HepG2 (cell line): ENCODE measurements around the gene RAB35. TPM values are rescaled to one million over a fixed set of nuclear protein-coding genes. Genes with fewer than 3 reads are reported as not detected.
A peak's percentile ranks its signal among the peaks of the same experiment; 100 is the strongest.

Experiments used
- CBX1 ChIP-seq: IDR thresholded peaks from one replicate; pipeline ENCODE4 v1.6.1; 2016; ENCODE audit warnings: antibody characterized with exemption, low read depth
- FOXP1 ChIP-seq, 2 experiments: fragments of 450-650 bp in 1 of 2; IDR thresholded peaks; 2 replicates each; pipeline ENCODE4 v1.6.1; 2017 to 2018; ENCODE audit warnings: antibody characterized with exemption in 1 of 2
- GABPA ChIP-seq, 2 experiments: IDR thresholded peaks; 2 replicates each; pipeline ENCODE4 v1.6.1; 2011 to 2016; ENCODE audit warnings: low read depth in 2 of 2, low read length in 1 of 2, missing biosample characterization in 1 of 2, missing genetic modification characterization in 1 of 2
- HOXA9 ChIP-seq: sonication (generic); formaldehyde crosslinking; IDR thresholded peaks from 2 replicates; pipeline ENCODE4 v1.8.1; 2022; ENCODE audit warnings: missing genetic modification reagents, mild to moderate bottlenecking, moderate library complexity, borderline replicate concordance
- KDM6A ChIP-seq: IDR thresholded peaks from 2 replicates; pipeline ENCODE4 v1.6.1; 2016; ENCODE audit warnings: low read depth
- ZNF234 ChIP-seq: sonication (generic); formaldehyde crosslinking; conservative IDR thresholded peaks from 2 replicates; pipeline ENCODE4 v1.5.1; 2020; ENCODE audit warnings: mild to moderate bottlenecking, missing genetic modification reagents
- ZNF530 ChIP-seq: sonication (generic); formaldehyde crosslinking; IDR thresholded peaks from 2 replicates; pipeline ENCODE4 v1.5.0; 2020; ENCODE audit warnings: low read depth, mild to moderate bottlenecking, missing genetic modification reagents
- ZNF567 ChIP-seq: sonication (generic); formaldehyde crosslinking; IDR thresholded peaks from 2 replicates; pipeline ENCODE4 v1.8.1; 2023; ENCODE audit warnings: mild to moderate bottlenecking, missing genetic modification reagents, borderline replicate concordance
- ZNF766 ChIP-seq: sonication (generic); formaldehyde crosslinking; IDR thresholded peaks from 2 replicates; pipeline ENCODE4 v1.5.0; 2020; ENCODE audit warnings: missing genetic modification reagents, borderline replicate concordance
- polyA plus RNA-seq, 8 experiments: library from polyadenylated mRNA; depleted of rRNA in 3 of 8; stranded (reverse) in 7 of 8; unstranded in 1 of 8; fragments of >200 nt; fragmentation: Illumina TruSeq in 4 of 8; extraction: Trizol in 4 of 8; gene quantifications; 2 replicates each; pipeline versions ENCODE4 v1.2.1 to v1.2.3, GENCODE V29; 2011 to 2016; ENCODE audit warnings: low read depth in 4 of 8, missing spikeins in 1 of 8, mixed read lengths in 1 of 8; ENCODE audit not compliant: insufficient read depth in 1 of 8
- total RNA-seq, 5 experiments: library from RNA; depleted of rRNA; stranded (reverse); fragments of >200 nt; fragmentation: Illumina TruSeq; extraction: Trizol; gene quantifications; 2 replicates each; pipeline ENCODE4 v1.2.3, GENCODE V29; 2016; ENCODE audit warnings: low read depth in 1 of 5
- TF ChIP-seq, protein P1 (sequence below): sonication (generic); formaldehyde crosslinking; conservative IDR thresholded peaks from 2 replicates; pipeline ENCODE4 v1.4.0; 2020; ENCODE audit warnings: missing genetic modification reagents
- TF ChIP-seq, protein P2 (sequence below): sonication (generic); formaldehyde crosslinking; IDR thresholded peaks from 2 replicates; pipeline ENCODE4; 2020; ENCODE audit warnings: missing genetic modification reagents, mild to moderate bottlenecking, borderline replicate concordance
- TF ChIP-seq, protein P3 (sequence below): sonication (generic); formaldehyde crosslinking; IDR thresholded peaks from 2 replicates; pipeline ENCODE4 v1.9.0; 2021; ENCODE audit warnings: missing genetic modification reagents, borderline replicate concordance

Gene RAB35
- total and polyA plus RNA-seq, 2 of the 13 experiments (the other 11 are each of a cell fraction or from before 2014, with no cell fraction given), result 25.2 to 29.1 TPM

- TF ChIP-seq, protein P1, sequence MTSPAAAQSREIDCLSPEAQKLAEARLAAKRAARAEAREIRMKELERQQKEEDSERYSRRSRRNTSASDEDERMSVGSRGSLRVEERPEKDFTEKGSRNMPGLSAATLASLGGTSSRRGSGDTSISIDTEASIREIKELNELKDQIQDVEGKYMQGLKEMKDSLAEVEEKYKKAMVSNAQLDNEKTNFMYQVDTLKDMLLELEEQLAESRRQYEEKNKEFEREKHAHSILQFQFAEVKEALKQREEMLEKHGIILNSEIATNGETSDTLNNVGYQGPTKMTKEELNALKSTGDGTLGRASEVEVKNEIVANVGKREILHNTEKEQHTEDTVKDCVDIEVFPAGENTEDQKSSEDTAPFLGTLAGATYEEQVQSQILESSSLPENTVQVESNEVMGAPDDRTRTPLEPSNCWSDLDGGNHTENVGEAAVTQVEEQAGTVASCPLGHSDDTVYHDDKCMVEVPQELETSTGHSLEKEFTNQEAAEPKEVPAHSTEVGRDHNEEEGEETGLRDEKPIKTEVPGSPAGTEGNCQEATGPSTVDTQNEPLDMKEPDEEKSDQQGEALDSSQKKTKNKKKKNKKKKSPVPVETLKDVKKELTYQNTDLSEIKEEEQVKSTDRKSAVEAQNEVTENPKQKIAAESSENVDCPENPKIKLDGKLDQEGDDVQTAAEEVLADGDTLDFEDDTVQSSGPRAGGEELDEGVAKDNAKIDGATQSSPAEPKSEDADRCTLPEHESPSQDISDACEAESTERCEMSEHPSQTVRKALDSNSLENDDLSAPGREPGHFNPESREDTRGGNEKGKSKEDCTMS (CRISPR knock-in tag), result no peak
- TF ChIP-seq, protein P2, sequence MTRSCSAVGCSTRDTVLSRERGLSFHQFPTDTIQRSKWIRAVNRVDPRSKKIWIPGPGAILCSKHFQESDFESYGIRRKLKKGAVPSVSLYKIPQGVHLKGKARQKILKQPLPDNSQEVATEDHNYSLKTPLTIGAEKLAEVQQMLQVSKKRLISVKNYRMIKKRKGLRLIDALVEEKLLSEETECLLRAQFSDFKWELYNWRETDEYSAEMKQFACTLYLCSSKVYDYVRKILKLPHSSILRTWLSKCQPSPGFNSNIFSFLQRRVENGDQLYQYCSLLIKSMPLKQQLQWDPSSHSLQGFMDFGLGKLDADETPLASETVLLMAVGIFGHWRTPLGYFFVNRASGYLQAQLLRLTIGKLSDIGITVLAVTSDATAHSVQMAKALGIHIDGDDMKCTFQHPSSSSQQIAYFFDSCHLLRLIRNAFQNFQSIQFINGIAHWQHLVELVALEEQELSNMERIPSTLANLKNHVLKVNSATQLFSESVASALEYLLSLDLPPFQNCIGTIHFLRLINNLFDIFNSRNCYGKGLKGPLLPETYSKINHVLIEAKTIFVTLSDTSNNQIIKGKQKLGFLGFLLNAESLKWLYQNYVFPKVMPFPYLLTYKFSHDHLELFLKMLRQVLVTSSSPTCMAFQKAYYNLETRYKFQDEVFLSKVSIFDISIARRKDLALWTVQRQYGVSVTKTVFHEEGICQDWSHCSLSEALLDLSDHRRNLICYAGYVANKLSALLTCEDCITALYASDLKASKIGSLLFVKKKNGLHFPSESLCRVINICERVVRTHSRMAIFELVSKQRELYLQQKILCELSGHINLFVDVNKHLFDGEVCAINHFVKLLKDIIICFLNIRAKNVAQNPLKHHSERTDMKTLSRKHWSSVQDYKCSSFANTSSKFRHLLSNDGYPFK, result peak; percentile 69; the same call in 1 of the 2 replicates
- TF ChIP-seq HOXA9 (CRISPR knock-in tag) (peak; percentile 56; the same call in 1 of the 2 replicates), ZNF567 (CRISPR knock-in tag) (no peak), ZNF530 (CRISPR knock-in tag) (0 out of 2 replicates have a peak, but pooled peaks have one; percentile 54), ZNF766 (CRISPR knock-in tag) (0 out of 2 replicates have a peak, but pooled peaks have one; percentile 45), GABPA (IDR thresholded peaks at IDR 0.05; ENCODE audit: low read depth, low read length) (no peak), GABPA (CRISPR knock-in tag; IDR thresholded peaks at IDR 0.05; ENCODE audit: low read depth) (no peak), CBX1 (peak; percentile 13), FOXP1 (IDR thresholded peaks at IDR 0.05) (no peak), FOXP1 (CRISPR knock-in tag; IDR thresholded peaks at IDR 0.05) (no peak), ZNF234 (CRISPR knock-in tag) (0 out of 2 replicates have a peak, but pooled peaks have one; percentile 43), KDM6A (CRISPR knock-in tag) (no peak)
- TF ChIP-seq, protein P3, sequence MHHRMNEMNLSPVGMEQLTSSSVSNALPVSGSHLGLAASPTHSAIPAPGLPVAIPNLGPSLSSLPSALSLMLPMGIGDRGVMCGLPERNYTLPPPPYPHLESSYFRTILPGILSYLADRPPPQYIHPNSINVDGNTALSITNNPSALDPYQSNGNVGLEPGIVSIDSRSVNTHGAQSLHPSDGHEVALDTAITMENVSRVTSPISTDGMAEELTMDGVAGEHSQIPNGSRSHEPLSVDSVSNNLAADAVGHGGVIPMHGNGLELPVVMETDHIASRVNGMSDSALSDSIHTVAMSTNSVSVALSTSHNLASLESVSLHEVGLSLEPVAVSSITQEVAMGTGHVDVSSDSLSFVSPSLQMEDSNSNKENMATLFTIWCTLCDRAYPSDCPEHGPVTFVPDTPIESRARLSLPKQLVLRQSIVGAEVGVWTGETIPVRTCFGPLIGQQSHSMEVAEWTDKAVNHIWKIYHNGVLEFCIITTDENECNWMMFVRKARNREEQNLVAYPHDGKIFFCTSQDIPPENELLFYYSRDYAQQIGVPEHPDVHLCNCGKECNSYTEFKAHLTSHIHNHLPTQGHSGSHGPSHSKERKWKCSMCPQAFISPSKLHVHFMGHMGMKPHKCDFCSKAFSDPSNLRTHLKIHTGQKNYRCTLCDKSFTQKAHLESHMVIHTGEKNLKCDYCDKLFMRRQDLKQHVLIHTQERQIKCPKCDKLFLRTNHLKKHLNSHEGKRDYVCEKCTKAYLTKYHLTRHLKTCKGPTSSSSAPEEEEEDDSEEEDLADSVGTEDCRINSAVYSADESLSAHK (CRISPR knock-in tag), result no peak
Observed at GRCh38 chr12:120116792-120117651, 469 bp upstream of the RAB35 start (continued).
